ENCODE measurements around the gene GIPC2. TPM values are rescaled to one million over a fixed set of nuclear protein-coding genes. Genes with fewer than 3 reads are reported as not detected.

GIPC2 gene
- polyA plus RNA-seq, 1 donor (not counting 4 experiments of a cell fraction or from before 2014, with no cell fraction given), result 0.28 TPM

DNA sequence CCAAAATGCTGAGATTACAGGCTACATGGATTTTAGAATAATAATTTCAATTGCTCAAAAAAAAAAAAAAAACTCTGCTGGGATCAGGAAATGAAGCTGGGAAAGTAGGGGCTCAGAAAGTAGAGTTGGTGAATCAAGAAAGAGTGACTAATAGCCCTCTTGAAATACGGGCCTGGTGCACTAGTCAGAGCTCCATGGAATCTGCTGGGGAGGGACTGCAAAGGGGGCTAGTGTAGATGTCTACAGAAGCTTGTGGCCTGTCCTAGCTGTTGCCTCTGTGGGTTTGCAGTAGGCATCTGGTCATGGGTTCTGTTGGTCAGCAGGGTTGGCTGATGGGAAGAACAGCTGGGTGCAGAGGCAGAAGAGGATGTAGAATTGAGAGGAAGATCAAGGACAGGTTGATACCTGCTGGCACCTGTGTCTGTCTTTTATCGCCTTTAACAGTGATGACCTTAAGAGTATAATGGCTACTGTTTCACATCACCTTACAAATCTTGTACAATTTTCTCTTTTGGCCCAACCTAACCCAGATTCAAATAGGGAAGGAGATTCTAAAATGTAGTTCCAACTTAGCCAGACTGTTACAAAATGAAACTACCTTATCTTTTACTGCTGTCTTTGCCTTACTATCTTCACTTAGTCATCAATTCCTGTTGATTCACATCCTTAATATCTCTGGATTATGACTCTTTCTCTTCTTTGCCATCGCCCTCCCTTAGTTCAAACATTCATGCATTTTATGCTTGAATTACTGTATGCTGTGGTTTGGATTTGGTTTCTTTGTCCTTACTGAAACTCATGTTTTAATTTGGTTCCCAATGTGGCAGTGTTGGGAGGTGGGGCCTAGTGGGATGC, 126.2 kb downstream of the GIPC2 start:
- FAIRE-seq, result peak; percentile 89
- dilution Hi-C loops (cut with MboI; ENCODE audit: extremely low pct_ligation_motif_present, low sequenced_read_pairs), result no loop called here
- no peaks in the 10 kb centered on the region for H4K20me1 ChIP-seq (ENCODE audit: control insufficient read depth, extremely low read depth, insufficient read depth, low read length)

DNA sequence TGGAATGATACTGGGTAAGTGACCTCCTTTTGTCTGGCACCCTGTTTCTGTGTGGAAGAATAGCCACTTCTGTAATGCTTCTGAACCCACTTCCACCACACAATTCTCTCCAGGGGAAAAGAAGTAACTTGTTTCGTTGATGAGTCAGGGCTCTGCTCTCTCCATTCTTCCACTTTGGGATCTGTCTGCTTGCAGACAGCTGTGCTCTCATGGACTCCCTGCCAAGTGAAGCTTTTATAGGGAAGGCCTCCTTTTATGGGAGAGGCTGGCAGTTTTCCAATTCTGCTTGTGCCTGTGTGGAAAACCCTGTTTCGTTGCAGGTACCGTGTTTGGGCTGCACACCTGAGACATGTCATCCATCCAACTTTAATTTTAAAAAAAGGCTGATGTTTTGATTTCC, 130.7 kb downstream of the GIPC2 start:
- FAIRE-seq, result peak; percentile 90
- dilution Hi-C loops (cut with MboI; ENCODE audit: extremely low pct_ligation_motif_present, low sequenced_read_pairs), result no loop called here
- peak; percentile 35 for DNase-seq (ENCODE audit: low read depth, low spot score)

More for the DNA sequence above, 126.2 kb downstream of the GIPC2 start:
- no peaks in the 10 kb centered on the region for H3K9me1 ChIP-seq (ENCODE audit: control insufficient read depth, extremely low read depth, insufficient read depth, low read length)
- H3K27me3 ChIP-seq (ENCODE audit: control insufficient read depth, extremely low read depth, insufficient read depth, low read length), result no peaks in the 10 kb centered on the region
- no peaks in the 10 kb centered on the region for H3K79me2 ChIP-seq (ENCODE audit: control insufficient read depth, insufficient read depth, low read length)
- peak overlapping the region; percentile 78 for H2AFZ ChIP-seq (ENCODE audit: control insufficient read depth, low read length)
- H3K4me2 ChIP-seq (ENCODE audit: control insufficient read depth, extremely low read depth, insufficient read depth, low read depth, low read length), result peak overlapping the region; percentile 80
- no peak for DNase-seq (ENCODE audit: low read depth, low spot score)
- no peak for TF ChIP-seq EZH2 (IDR thresholded peaks at IDR 0.05; ENCODE audit: low read length)
- TF ChIP-seq, protein P1, sequence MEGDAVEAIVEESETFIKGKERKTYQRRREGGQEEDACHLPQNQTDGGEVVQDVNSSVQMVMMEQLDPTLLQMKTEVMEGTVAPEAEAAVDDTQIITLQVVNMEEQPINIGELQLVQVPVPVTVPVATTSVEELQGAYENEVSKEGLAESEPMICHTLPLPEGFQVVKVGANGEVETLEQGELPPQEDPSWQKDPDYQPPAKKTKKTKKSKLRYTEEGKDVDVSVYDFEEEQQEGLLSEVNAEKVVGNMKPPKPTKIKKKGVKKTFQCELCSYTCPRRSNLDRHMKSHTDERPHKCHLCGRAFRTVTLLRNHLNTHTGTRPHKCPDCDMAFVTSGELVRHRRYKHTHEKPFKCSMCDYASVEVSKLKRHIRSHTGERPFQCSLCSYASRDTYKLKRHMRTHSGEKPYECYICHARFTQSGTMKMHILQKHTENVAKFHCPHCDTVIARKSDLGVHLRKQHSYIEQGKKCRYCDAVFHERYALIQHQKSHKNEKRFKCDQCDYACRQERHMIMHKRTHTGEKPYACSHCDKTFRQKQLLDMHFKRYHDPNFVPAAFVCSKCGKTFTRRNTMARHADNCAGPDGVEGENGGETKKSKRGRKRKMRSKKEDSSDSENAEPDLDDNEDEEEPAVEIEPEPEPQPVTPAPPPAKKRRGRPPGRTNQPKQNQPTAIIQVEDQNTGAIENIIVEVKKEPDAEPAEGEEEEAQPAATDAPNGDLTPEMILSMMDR (optimal IDR thresholded peaks at IDR 0.05 in 1 of 3, IDR thresholded peaks at IDR 0.05 in 1 of 3, conservative IDR thresholded peaks at IDR 0.05 in 1 of 3; ENCODE audit: extremely low read depth in 1 of 3, insufficient read depth in 2 of 3, low read length in 3 of 3), result no peak
- peak overlapping the region in 2 of 3 experiments; percentile 36 to 45 for H3K4me3 ChIP-seq (ENCODE audit: control insufficient read depth in 2 of 3, extremely low read depth in 1 of 3, insufficient read depth in 2 of 3, low read depth in 1 of 3, low read length in 3 of 3)
- peaks cover 27% of the 10 kb centered on the region for H3K4me1 ChIP-seq (ENCODE audit: control insufficient read depth, extremely low read depth, insufficient read depth, low read length)
- no peak overlapping the region for H3K9ac ChIP-seq (ENCODE audit: control insufficient read depth, extremely low read depth, insufficient read depth, low read length)
- H3K9me3 ChIP-seq (ENCODE audit: control insufficient read depth, low read depth, low read length), result no peaks in the 10 kb centered on the region
- H3K36me3 ChIP-seq (ENCODE audit: control insufficient read depth in 2 of 2, extremely low read depth in 1 of 2, insufficient read depth in 2 of 2, low read length in 2 of 2), result no peaks in the 10 kb centered on the region
- peak overlapping the region; percentile 58 for H3K27ac ChIP-seq (ENCODE audit: control insufficient read depth, insufficient read depth, low read length)

More for the DNA sequence above, 130.7 kb downstream of the GIPC2 start:
- no peak overlapping the region for H2AFZ ChIP-seq (ENCODE audit: control insufficient read depth, low read length)
- H3K4me2 ChIP-seq (ENCODE audit: control insufficient read depth, extremely low read depth, insufficient read depth, low read depth, low read length), result peak overlapping the region; percentile 33
- TF ChIP-seq EZH2 (IDR thresholded peaks at IDR 0.05; ENCODE audit: low read length), result no peak
- TF ChIP-seq, protein P1 (optimal IDR thresholded peaks at IDR 0.05 in 1 of 3, IDR thresholded peaks at IDR 0.05 in 1 of 3, conservative IDR thresholded peaks at IDR 0.05 in 1 of 3; ENCODE audit: extremely low read depth in 1 of 3, insufficient read depth in 2 of 3, low read length in 3 of 3), result no peak
- no peaks in the 10 kb centered on the region for H3K9me3 ChIP-seq (ENCODE audit: control insufficient read depth, low read depth, low read length)
- H3K4me3 ChIP-seq (ENCODE audit: control insufficient read depth in 2 of 3, extremely low read depth in 1 of 3, insufficient read depth in 2 of 3, low read depth in 1 of 3, low read length in 3 of 3), result no peak overlapping the region
- H3K79me2 ChIP-seq (ENCODE audit: control insufficient read depth, insufficient read depth, low read length), result no peaks in the 10 kb centered on the region
- no peaks in the 10 kb centered on the region for H4K20me1 ChIP-seq (ENCODE audit: control insufficient read depth, extremely low read depth, insufficient read depth, low read length)
- H3K27me3 ChIP-seq (ENCODE audit: control insufficient read depth, extremely low read depth, insufficient read depth, low read length), result no peaks in the 10 kb centered on the region
- no peaks in the 10 kb centered on the region for H3K36me3 ChIP-seq (ENCODE audit: control insufficient read depth in 2 of 2, extremely low read depth in 1 of 2, insufficient read depth in 2 of 2, low read length in 2 of 2)
- peaks cover 21% of the 10 kb centered on the region for H3K4me1 ChIP-seq (ENCODE audit: control insufficient read depth, extremely low read depth, insufficient read depth, low read length)
- H3K27ac ChIP-seq (ENCODE audit: control insufficient read depth, insufficient read depth, low read length), result no peak overlapping the region
- H3K9me1 ChIP-seq (ENCODE audit: control insufficient read depth, extremely low read depth, insufficient read depth, low read length), result no peaks in the 10 kb centered on the region
- H3K9ac ChIP-seq (ENCODE audit: control insufficient read depth, extremely low read depth, insufficient read depth, low read length), result no peak overlapping the region

Data from keratinocyte (primary cell).